Measurements from ENCODE around the gene SLC4A11.
"Not testable (repeated sequence)": the region's sequence is repeated elsewhere in the genome, so short reads cannot be mapped to it uniquely, and the experiment has no call there.

Gene SLC4A11

DNA sequence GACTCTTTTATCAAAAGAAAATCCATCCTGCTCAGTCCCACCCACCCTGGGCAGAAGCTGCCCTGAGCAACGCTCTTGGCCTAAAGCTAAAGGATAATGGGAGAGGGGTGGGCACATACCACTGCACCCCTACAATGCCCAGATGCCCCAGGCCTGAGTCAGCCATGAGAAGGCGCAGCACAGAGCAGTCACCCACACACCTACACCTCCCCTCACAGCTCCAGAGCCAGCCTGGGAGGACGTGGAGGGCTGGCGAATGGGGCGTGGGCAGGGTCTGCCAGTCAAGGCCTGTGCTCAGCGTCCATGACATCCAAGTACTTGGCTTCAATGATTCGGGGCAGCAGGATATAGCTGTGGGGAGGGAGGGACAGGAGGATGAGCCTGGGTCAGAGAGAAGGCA lies 11.5 kb downstream of the SLC4A11 start:
- no peak for DNase-seq

DNA sequence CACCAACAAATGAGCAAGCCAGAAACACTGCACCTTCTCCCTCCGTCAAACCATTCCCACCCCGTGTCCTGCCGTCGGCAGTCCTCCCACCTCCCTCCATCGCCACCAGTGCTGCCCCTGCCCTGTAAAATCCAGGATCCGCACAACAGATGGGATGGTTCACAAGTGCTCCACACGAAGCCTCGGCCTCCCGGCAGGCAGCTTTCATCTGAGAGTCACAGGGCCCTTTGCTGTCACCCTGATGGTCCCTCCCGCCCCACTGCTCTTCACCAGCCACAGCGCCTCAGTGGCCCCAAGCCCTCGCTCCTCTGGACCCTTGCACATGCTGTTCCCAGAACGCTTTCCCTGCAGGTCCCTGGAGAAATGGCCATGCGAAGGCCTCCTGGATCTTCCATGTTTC lies 12.1 kb downstream of the SLC4A11 start:
- DNase-seq = no peak

DNA sequence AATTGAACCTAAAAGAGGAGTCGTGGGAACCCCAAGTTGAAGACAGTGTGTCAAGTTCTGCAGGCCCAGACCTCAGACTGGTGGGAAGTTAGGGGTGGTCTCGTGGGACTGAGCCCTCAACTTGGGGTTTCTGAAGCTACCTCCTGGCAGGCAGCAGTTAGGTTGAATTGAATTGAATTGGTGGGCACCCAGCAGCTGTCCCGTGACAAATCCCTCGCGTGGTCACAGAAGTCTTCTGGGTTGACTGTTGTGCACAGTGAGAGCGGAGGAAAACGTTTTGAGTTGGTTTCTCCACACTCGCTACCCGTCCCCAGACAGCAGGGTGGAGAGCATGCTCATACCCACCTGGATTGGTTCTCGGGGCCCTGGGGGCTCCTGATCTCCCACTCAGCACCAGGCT lies 12.9 kb downstream of the SLC4A11 start:
- no peak for DNase-seq

DNA sequence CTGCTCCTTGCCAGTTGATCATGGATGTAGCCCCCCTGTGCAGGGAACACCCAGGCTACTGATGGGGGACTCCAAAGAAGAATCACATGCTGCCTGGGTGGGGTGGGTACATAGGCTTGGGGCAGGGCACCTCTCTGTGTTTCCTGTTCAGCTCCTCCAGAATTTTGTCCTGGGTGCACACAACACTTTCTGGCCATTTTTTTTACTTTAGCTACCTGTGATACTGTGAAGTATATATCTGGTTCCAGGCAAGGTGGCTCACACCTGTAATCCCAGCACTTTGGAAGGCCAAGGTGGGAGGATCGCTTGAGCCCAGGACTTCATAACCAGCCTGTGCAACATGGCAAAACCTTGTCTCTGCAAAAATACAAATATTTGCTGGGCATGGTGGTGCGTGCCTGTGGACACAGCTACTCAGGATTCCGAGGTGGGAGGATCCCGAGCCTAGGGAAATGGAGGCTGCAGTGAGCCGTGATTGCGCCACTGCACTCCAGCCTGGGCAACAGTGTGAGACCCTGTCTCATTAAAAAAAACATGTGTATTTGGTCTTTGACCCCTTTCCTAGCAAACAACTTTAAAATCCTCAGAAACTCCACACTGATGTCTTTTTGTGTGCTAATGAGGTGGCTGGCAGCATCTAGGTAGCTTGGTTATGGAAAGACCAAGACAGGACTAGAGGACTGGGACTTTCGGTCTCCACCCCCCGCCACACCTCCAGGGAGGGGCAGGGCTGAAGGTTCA lies 14.1 kb downstream of the SLC4A11 start:
- no peak for DNase-seq

DNA sequence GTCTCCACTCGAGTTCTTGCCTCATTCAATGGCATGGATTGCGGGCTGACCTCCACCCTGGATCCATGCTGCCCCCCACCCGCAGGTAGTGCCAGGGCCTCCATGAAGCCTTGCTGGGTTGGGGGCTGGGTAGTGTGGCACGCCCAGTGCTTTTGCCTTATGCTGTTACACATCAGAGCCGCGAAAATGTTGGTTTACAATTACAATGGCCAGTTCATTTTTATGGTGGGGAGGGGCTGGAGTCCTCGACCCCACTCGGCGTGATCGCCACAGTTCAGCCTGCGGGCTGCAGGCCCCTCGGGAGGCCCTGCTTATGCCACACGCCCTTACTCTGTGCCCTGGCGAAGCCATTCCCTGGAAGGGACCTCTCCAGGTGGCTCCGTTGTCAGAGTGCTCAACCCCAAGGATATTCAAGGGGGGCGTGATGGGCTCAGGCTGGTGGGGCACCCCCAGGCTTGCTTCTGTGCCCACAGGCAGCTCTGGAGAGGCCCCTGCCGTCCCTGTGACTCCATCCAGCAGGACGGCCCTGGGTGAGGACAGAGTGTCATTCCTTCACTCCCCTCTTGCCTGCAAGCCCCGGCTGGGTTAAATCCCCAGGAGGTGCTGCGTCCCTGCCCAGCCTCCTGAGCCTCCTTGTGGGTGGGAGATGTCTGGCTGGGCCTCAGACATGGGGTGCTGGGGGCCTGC lies 14.9 kb downstream of the SLC4A11 start:
- DNase-seq = no peak

DNA sequence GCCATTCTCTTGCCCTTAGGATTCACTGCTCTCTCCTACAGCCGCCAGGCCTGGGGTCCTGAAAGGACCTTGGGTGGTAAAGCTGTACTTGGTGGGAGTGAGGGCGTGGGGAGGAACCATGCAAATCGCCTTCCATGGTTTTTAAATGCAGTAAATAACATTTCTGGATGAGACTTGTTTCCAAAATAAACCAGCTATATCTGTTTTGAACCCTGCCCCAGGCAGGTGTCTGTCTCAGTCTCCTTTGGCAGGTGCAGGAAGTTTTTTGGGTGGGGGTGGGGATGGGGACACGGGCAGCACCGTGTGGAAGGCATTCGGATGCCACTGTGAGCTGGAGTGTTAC lies 15.4 kb downstream of the SLC4A11 start:
- no peak for DNase-seq

DNA sequence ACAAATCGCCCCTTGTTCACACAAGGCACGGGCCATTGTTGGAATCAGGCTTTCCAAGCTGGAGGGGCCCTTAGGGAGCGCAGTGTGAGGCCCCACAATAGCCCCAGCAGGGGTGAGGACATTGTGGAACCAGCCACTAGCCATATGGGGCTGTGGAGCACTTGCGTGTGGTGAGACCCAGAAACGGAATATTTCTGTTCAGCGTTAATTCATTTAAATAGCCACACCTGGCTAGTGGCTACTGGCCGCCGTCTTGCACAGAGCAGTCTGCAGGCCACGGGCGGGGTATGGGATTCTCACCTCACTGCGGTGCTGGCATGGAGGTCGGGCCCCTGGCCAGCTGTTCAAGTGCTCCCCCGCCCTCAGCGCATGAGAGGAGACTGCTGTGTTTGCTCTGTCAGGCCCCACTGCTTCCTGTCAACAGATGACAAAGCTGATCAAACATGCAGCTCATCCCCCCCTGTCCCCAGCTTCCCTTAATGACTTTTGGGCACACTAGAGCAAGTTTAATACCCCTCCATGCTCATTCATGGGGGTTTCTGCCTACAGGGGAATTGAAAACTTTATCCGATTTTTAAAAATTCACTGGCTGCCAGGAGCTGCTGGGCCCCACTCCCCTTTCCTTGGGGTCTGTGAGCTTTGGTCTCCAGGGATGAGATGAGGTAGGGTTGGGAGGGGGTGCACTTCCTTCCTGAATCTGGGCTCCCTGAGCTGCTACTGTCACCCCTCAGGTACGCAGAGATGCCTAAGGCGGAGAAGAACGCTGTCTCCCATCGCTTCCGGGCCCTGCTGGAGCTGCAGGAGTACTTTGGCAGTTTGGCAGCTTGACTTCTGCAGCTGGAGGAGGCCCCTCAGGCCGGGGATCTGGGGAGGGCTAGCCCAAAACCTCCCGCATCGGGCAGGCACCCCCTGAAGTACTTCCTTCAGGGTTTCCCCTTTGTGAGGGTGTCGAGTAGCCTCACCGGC lies 16.1 kb downstream of the SLC4A11 start:
- no peak for DNase-seq

DNA sequence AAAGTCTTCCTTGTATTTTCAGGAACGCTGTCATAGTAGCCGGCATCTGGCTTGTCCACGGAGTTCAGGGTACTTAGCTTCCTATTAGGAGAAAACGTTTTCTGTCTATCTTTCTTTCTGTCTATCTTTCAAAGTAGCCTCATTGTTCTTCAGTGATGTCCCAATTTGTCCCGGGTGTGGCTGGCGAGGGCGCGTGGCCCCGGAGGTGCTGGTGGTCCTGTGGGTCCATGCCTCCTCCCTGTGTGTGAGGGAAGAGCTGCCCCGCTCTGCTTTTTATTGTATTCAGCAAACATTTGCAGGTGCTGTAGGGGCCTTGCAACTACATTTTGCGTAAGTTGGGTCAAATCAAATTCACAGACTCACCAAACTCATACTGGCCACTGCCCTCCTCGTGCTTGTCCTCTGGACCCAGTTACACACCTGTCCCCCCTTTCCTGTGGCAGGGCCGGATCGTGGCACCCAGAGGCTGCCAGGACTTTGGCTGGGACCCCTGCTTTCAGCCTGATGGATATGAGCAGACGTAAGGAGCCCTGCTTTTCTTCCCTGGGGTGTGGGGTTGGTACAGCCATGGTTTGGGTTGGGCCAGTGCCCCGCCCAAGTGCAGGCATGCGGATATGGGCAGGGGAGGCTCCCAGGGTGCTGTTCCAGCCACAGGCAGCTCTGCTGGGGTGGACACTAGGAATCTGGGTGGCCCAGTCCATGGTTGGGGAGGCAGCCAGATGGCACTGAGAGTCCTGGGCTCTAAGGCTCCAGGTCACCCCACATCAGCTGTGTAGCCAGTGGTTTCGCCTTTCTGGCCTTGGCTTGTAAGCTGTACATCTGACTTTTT lies 17.4 kb downstream of the SLC4A11 start:
- DNase-seq = no peak

DNA sequence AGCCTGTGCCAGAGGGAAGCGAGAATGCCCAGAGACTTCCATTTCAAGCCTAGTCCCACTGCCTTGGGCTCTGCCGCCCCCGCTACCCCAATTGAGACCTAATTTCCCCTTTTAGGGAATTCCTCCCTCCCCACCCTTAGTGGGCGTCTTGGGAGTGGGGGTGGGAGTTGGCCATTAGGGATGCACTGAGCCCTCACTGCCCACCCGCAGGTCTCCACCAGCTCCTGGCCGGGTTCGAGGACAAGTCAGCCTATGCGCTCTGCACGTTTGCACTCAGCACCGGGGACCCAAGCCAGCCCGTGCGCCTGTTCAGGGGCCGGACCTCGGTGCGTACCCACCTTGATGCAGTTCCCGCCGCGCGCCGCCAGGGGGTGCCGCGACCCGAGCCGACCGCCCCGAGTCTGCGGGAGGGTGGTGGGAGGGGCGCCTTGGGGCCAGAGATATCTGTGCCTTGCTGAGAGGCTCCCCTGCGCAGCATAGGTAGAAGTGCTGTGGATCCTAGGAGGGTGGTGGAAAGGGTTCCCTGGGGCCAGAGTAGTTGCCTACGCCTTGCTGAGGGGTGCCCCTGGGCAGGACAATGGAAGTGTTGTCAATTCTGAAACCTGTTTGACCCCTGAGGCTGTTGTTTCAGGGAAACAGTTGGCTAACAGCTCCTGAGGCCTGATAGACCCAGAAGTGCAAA lies 20.5 kb downstream of the SLC4A11 start:
- peak; percentile 81 for DNase-seq

DNA sequence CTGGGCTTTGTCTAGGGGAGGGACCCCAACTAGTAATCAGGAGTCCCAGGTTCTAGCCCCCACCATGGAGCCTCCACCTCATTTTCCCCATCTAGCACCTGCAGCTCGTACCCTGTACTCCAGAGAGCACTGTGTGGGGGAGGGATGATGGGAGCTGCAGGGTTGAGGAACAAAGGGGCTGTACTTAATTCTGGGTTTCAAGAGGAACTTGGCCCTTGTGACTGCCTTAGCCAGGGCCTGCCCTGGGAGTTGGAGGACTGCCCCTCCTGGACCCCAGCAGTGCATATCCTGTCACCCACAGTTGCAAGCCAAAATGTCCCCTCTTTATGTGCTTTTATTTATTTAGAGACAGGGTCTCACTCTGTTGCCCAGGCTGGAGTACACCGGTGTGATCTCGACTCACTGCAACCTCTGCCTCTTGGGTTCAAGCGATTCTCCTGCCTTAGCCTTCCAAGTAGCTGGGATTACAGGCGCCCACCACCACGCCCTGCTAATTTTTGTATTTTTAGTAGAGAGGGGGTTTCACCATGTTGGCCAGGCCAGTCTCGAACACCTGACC lies 23.6 kb downstream of the SLC4A11 start:
- not testable (repeated sequence) for DNase-seq

DNA sequence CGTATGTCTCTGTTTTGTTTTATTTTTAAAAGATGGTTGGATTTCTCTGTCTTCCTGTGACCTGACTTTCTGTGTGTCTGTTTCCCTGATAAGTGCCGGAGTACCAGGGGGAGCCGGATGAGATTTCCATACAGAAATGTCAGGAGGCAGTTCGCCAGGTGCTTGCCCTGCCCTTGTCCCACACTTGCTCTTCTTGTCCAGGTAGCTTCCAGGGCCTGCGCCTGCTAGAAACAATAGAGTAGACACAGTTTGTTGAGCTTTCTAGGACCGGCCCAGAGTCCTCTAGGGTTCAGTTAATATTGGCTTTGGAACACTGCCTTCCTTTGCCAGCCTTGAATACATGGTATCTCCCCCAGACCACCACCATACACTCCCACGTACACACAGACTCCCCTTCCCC lies 25.8 kb downstream of the SLC4A11 start:
- no peak for DNase-seq

DNA sequence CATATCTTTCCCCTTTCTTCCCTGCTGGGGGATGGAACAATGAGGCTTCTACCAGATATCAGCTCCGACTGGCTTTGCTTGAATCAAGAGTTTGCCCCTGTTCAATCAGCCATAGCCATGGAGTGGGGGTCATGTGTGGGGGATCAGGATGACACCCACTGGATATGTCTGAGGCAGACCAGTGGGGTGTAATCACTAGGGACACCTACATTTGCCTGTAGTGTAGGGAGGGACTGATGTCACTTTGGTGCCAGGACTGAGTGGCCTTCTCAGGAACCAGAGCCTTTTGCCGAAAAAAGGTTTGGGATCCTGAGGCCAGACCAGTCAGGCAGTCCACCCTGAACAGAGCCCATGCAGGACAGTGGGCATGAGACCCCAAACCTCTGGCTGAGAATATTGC lies 28.6 kb downstream of the SLC4A11 start:
- DNase-seq = no peak

DNA sequence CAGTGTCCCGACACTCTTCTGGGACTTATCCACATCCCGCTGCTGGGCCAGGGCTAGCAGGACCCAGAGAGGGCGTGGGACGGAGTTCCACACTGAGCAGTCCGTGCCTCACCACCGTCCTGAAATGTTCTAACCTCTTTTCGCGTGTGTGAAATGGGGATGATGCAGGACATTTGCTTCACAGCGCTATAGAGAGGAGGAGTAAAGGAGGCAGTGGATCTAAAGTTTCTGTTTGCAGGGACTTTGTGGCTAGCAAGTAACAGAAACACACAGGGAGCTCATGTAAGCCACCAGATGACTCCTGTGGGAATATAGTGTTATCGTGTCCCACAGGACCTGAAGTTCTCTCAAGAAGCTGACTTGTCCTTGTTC lies 29.1 kb downstream of the SLC4A11 start:
- no peak for DNase-seq

DNA sequence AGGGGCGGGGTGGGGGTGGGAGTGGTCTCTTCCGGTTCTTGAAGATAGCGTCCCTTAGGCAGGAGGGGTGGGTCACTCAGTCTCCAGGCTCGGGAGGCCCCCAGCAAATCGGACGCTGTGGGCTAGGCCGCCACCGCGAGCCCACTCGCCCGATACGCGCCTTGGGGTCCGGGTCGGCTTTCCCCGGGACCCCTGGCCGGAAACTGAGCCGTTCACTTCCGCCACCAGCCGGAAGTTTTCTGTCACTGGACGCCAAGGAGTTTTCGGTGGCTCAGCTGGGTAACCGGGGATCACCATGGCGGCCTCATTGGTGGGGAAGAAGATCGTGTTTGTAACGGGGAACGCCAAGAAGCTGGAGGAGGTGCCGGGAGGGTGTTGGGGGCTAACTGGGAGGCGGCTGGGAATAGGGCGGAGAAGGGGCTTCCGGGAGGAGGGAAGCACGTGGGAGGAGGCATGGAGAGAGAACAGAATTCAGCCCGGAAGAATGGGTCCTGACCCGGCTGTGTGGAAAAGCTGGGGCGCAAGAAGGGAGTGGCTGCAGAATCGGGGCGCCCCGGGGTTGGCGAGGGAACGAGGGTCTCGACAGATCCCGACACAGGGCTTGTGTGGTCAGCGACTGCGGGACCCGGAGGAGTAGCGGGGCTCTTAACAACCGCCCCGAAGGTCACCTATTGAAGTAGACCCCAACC lies 29.6 kb downstream of the SLC4A11 start, which contains the start of gene ITPA:
ITPA (plus strand) TSS at position 242 of the 689 bp plus-strand sequence; CDS start at position 296, 54 bp downstream.
- peak; percentile 72 for DNase-seq

DNA sequence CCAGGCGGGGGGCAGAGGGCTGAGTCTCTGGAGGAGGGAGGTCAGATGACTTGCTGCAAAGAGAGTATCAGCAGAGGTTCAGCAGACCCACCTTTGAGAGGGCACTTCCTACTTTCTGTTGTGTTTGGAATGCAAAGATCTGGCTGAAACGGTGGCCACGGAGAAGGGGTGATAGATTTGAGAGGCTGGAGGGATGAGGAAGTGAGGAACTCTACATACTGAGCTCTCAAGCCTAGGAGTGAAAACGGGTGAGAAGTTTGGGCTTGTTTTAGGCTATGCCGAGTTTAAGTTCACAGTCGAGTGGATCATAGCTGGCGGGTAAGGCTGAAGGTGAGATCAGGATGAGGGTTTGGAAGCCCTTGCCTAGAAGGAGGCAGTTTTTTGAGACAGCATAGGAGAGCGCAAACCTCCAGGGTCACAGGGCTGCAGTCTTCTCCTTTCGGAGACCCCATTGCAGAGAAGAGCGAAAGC lies 30.2 kb downstream of the SLC4A11 start:
- DNase-seq = no peak

DNA sequence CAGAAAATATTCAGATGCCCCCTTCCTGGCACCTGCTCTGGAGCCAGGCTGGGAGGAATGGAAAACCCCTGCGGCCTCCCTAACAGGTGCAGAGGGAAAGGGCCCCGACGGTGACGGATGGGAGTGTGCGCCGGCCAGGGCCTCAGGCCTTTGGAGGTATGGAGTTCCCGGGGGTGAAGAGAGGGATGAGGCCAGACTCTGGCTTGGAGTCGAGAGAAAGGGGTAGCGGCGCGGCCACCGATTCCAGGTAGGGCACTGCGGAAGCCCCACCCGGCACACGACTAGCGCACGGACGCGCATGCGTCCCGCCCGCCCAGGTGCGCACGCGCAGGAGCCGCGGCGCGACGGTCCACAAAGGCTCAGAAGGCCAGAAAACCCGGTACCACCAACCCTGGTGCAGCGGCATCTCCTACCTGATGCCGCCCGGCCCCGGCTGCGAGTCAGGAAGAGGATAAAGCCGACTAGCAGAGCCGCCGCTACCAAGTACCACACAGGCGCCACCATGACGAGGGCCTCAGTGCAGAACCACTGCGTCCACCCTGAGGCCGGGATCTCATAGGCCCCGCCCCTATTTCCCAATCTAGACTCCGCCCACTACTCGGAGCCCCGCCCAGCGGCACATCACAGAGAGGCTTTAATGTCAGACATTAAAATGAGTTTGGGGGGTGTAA lies 34.7 kb downstream of the SLC4A11 start, which contains the start of gene DDRGK1:
DDRGK1 (minus strand) TSS at position 559 of the 671 bp plus-strand sequence; CDS start at position 504, 55 bp downstream.
- DNase-seq = peak; percentile 92

DNA sequence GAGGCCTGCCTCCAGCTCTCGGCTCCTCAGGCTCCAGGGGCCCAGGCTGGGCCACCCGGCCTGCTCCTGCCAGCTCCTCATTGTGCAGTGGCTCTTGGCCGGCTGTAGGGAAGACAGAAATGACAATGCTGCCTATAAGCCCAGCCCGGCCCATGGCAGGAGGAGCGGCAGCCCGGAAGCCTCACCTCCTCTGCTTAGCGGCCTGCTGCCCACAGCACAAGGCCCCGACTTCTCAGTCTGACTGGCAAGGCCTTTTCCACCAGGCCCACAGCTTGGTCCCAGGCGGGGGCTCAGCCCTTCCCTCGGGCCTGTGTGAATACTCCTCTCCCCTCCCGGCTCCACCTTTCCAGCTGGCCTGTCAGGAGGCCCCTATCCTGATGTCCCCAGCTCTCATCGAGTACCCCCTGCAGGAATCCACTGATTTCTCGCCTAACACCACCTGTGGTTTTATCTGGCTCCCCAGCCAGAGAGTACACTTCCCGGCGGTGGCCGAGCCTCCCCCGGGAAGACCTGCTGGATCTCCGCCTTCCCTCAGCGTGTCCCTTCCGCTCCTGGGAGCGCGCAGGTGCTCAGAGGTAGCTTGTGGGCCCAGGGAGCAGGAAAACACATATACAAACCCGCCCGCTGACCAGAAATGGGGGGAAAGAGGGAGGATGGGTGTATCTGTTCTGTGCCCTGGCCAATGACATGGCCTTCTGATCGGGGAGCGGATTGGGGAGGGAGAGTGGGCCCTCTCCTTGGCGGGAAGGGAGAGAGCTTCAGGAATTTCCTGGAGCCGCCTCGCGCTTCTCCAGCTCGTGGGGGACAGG lies 35.5 kb downstream of the SLC4A11 start:
- peak; percentile 60 for DNase-seq

DNA sequence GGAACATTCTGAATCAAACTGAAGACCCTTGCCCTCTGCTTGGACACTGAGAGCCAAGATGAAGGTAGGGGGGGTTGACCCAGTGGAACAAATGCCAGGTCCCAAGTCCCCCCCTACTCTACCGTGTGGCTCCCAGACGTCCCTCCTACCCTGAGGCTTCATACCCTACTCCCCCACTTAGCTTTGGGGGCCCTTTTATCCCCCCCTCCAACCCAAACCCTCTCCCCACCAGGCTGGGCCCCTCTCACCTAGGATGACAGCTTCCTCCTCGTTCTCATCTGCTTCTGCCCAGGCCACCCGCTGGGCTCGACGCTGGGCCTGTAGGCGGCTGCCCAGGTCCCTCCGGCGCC lies 36.0 kb downstream of the SLC4A11 start:
- DNase-seq = no peak
